GM10266 (cell line): Measurements from ENCODE around the gene DGLUCY.
A peak's percentile ranks its signal among the peaks of the same experiment; 100 is the strongest.

Source experiments
- DNase-seq: peaks from one replicate; pipeline ENCODE4 v3.0.0; 2012; ENCODE audit errors: extremely low spot score
- TF ChIP-seq, protein P1 (sequence below): IDR thresholded peaks from 2 replicates; pipeline ENCODE4 v1.5.1; 2012; ENCODE audit warnings: mild to moderate bottlenecking, low read depth; ENCODE audit not compliant: control insufficient read depth, insufficient read depth; ENCODE audit errors: missing control alignments

The DGLUCY gene

DNA sequence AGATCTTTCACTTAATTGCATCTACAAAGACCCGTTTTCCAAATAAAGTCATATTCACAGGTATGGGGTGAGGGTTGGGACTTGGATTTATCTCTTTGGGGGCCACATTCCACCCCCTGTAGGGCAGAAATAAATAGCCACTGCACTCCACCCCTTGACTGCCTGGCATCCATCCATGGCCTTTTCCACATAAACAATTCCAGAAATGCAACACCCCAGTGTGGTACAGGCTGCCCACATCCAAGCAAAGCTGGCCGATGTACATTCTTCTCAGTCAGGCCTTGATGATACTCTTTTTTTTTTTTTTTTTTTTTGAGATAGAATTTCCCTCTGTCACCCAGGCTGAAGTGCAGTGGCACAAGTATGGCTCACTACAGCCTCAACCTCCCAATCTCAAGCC, 12.9 kb downstream of the DGLUCY start:
- TF ChIP-seq, protein P1, sequence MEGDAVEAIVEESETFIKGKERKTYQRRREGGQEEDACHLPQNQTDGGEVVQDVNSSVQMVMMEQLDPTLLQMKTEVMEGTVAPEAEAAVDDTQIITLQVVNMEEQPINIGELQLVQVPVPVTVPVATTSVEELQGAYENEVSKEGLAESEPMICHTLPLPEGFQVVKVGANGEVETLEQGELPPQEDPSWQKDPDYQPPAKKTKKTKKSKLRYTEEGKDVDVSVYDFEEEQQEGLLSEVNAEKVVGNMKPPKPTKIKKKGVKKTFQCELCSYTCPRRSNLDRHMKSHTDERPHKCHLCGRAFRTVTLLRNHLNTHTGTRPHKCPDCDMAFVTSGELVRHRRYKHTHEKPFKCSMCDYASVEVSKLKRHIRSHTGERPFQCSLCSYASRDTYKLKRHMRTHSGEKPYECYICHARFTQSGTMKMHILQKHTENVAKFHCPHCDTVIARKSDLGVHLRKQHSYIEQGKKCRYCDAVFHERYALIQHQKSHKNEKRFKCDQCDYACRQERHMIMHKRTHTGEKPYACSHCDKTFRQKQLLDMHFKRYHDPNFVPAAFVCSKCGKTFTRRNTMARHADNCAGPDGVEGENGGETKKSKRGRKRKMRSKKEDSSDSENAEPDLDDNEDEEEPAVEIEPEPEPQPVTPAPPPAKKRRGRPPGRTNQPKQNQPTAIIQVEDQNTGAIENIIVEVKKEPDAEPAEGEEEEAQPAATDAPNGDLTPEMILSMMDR, result no peak
- no peak for DNase-seq

DNA sequence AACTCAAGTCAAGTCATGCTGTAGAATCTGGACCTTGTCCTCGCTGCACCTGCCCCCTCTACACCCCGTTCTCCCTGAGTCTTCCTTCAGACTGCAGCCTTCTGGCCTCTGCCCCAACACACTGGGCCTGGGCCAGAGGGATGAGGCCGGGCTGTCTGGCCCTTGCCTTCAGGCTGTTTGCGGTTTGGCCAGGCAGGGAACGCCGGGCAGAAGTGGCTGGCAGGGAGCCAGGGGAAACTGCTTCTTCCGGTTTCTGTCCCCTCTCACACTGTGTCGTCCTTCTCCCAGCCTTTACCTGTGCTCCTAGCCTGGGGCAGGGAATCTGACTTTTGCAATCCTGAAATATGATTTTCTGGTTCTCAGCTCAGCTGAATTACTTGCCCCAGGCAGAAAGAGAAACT, 13.5 kb downstream of the DGLUCY start:
- TF ChIP-seq, protein P1, result no peak
- DNase-seq, result no peak

DNA sequence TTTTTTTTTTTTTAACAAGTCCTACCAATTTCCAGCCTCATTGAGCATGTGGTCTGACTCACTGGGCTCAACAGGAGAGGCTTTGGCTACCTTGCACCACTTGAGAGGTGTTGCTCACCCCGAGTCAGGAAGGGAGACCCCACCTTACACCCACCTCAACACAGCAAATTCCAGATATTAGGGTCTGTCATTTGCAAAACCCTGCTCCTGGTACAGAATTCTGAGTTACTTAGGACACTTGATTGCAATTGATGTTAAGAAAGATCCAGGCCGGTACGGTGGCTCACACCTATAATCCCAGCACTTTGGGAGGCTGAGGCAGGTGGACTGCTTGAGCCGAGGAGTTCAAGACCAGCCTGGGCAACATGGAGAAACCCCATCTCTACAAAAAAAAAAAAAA, 14.1 kb downstream of the DGLUCY start:
- no peak for DNase-seq

DNA sequence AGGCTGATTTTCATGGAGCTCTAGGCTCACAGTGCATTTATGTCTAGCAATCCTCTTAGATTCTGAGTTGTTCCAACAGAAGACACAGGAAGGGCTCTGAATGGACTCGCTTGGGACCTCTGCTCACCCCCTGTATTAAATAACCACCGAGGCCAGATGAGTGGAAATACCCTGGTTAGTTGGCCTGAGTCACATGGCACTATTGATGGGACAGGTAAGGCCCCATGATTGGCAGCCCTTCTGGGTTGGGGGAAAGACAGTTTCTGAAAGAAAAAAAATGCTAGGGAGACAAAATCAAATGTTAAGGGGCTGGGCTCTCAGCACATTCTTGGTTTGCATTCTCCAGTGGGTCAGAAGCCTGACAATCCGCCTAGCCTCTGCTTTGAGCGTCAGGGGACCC, 14.8 kb downstream of the DGLUCY start:
- TF ChIP-seq, protein P1, result no peak
- no peak for DNase-seq

More for the DNA sequence above, 14.1 kb downstream of the DGLUCY start:
- TF ChIP-seq, protein P1, result no peak

DNA sequence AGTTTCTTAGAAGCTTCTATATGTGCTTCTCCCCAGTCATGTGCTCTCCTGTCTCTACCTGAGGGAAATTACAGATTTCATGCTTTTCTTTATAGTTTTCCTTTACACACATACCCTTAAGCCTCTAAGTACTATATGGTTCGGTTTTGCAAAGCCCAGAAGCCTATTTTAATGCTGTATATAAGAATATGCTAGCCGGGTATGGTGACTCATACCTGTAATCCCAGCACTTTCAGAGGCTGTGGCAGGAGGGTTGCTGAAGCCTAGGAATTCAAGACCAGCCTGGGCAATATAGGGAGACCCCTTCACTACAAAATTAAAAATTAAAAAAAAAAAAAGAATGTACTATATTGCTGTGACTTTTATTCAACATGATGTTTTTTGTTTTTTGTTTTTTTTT, 15.4 kb downstream of the DGLUCY start:
- DNase-seq, result no peak
- TF ChIP-seq, protein P1, result no peak

DNA sequence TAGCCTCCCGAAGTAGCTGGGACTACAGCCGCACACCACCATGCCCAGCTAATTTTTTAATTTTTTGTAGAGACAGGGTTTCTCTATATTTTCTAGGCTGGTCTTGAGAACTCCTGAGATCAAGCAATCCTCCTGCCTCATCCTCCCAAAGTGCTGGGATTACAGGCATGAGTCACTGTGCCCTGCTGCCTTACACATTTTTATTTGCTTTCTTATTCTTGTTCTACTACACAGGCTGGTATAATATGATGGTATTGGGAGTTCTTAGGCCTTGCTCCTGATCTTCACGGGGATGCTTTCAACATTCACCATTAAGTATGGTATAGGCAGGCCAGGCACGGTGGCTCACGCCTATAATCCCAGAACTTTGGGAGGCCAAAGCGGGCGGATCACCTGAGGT, 21.2 kb downstream of the DGLUCY start:
- TF ChIP-seq, protein P1, result no peak
- no peak for DNase-seq

DNA sequence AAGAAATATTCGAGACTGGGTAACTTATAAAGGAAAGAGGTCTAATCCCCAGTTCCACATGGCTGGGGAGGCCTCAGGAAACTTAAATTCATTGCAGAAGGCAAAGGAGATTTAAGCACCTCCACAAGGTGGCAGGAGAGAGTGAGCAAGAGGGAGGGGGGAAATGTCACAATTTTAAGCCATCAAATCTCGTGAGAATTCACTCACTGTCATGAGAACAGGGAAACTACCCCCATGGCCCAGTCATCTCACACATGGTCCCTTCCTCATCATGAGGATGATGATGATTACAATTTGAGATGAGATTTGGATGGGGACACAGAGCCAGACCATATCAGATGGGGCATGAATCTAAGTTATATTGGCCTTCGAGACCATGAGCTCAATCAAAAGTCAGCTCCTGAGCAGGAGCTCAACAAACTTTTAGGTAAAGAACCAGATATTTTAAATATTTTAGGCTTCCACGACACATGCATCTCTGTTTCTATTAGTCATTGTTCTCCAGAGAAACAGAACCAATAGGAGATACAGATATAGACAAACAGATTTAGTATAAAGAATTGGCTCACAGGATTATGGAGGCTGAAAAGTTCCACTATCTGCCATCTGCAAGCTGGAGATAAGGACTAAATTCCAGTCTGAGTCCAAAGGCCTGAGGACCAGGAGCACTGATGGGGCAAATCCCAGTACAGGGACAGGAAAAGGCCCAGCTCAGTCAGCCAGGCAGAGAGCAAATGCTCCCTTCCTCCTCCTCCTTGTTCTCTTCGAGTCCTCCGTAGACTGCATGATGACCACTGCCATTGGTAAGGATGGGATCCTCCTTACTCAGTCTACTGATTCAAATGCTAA, 24.9 kb downstream of the DGLUCY start:
- TF ChIP-seq, protein P1, result peak; percentile 45
- peak; percentile 40 for DNase-seq
